Measurements from ENCODE around the gene USP17L18.
"Not testable (repeated sequence)": the region's sequence is repeated elsewhere in the genome, so short reads cannot be mapped to it uniquely, and the experiment has no call there.

USP17L18 gene

GRCh38 chr4:9247953-9248680 lies at the start of gene USP17L18:
Gene USP17L18, plus strand, starts transcription at chr4:9248630. Its CDS starts 0 bp downstream, at chr4:9248630.
- peak; percentile 0 for DNase-seq (ENCODE audit: low read depth)

GRCh38 chr4:9210357-9210756 lies 38.1 kb upstream of the USP17L18 start, which contains the start of gene USP17L10:
Gene USP17L10, plus strand, starts transcription at chr4:9210657. Its CDS starts 0 bp downstream, at chr4:9210657.
- not testable (repeated sequence) for DNase-seq (ENCODE audit: low read depth); H3K4me3 ChIP-seq (ENCODE audit: low read length)

More at GRCh38 chr4:9247953-9248680, at the start of gene USP17L18:
- H3K4me3 ChIP-seq (ENCODE audit: low read length), result not testable (repeated sequence)

GRCh38 chr4:9214701-9215100 lies 33.7 kb upstream of the USP17L18 start:
- H3K4me3 ChIP-seq (ENCODE audit: low read length); DNase-seq (ENCODE audit: low read depth): not testable (repeated sequence)

GRCh38 chr4:9215105-9215504 lies 33.3 kb upstream of the USP17L18 start, which contains the start of gene USP17L11:
Gene USP17L11, plus strand, starts transcription at chr4:9215405. Its CDS starts 0 bp downstream, at chr4:9215405.
- H3K4me3 ChIP-seq (ENCODE audit: low read length); DNase-seq (ENCODE audit: low read depth): not testable (repeated sequence)

- DNase-seq (ENCODE audit: low read depth), result not testable (repeated sequence)
Observed at GRCh38 chr4:9219852-9220251, 28.6 kb upstream of the USP17L18 start, which contains the start of gene USP17L12. Gene USP17L12, plus strand, starts transcription at chr4:9220152. Its CDS starts 0 bp downstream, at chr4:9220152.

GRCh38 chr4:9224596-9224995 lies 23.8 kb upstream of the USP17L18 start, which contains the start of gene USP17L13:
Gene USP17L13, plus strand, starts transcription at chr4:9224896. Its CDS starts 0 bp downstream, at chr4:9224896.
- not testable (repeated sequence) for H3K4me3 ChIP-seq (ENCODE audit: low read length); DNase-seq (ENCODE audit: low read depth)

More at GRCh38 chr4:9219852-9220251, 28.6 kb upstream of the USP17L18 start, which contains the start of gene USP17L12:
- not testable (repeated sequence) for H3K4me3 ChIP-seq (ENCODE audit: low read length)

GRCh38 chr4:9230249-9230648 lies 18.2 kb upstream of the USP17L18 start:
- not testable (repeated sequence) for DNase-seq (ENCODE audit: low read depth); H3K4me3 ChIP-seq (ENCODE audit: low read length)

- DNase-seq (ENCODE audit: low read depth); H3K4me3 ChIP-seq (ENCODE audit: low read length): not testable (repeated sequence)
Observed at GRCh38 chr4:9234085-9234484, 14.3 kb upstream of the USP17L18 start, which contains the start of gene USP17L15. Gene USP17L15, plus strand, starts transcription at chr4:9234385. Its CDS starts 0 bp downstream, at chr4:9234385.

- DNase-seq (ENCODE audit: low read depth); H3K4me3 ChIP-seq (ENCODE audit: low read length): not testable (repeated sequence)
Observed at GRCh38 chr4:9238461-9238860, 10.0 kb upstream of the USP17L18 start.

GRCh38 chr4:9243579-9243978 lies 4.9 kb upstream of the USP17L18 start, which contains the start of gene USP17L17:
Gene USP17L17, plus strand, starts transcription at chr4:9243879. Its CDS starts 0 bp downstream, at chr4:9243879.
- DNase-seq (ENCODE audit: low read depth); H3K4me3 ChIP-seq (ENCODE audit: low read length): not testable (repeated sequence)

- not testable (repeated sequence) for DNase-seq (ENCODE audit: low read depth); H3K4me3 ChIP-seq (ENCODE audit: low read length)
Observed at GRCh38 chr4:9253078-9253477, 4.6 kb downstream of the USP17L18 start, which contains the start of gene USP17L19. Gene USP17L19, plus strand, starts transcription at chr4:9253378. Its CDS starts 0 bp downstream, at chr4:9253378.

- DNase-seq (ENCODE audit: low read depth); H3K4me3 ChIP-seq (ENCODE audit: low read length): not testable (repeated sequence)
Observed at GRCh38 chr4:9257824-9258223, 9.4 kb downstream of the USP17L18 start, which contains the start of gene USP17L20. Gene USP17L20, plus strand, starts transcription at chr4:9258124. Its CDS starts 0 bp downstream, at chr4:9258124.

- not testable (repeated sequence) for H3K4me3 ChIP-seq (ENCODE audit: low read length); DNase-seq (ENCODE audit: low read depth)
Observed at GRCh38 chr4:9262572-9262971, 14.1 kb downstream of the USP17L18 start, which contains the start of gene USP17L21. Gene USP17L21, plus strand, starts transcription at chr4:9262872. Its CDS starts 0 bp downstream, at chr4:9262872.

- H3K4me3 ChIP-seq (ENCODE audit: low read length); DNase-seq (ENCODE audit: low read depth): not testable (repeated sequence)
Observed at GRCh38 chr4:9267319-9267718, 18.9 kb downstream of the USP17L18 start, which contains the start of gene USP17L22. Gene USP17L22, plus strand, starts transcription at chr4:9267619. Its CDS starts 0 bp downstream, at chr4:9267619.

- not testable (repeated sequence) for H3K4me3 ChIP-seq (ENCODE audit: low read length); DNase-seq (ENCODE audit: low read depth)
Observed at GRCh38 chr4:9271719-9272118, 23.3 kb downstream of the USP17L18 start.

Measured in epithelial cell of esophagus (primary cell).